ENCODE measurements around the gene PRKCA.

PRKCA gene

GRCh38 chr17:66834919-66835454 is 532.6 kb downstream of the PRKCA start, which contains the start of gene CACNG5:
CACNG5 (plus strand) TSS chr17:66835117; CDS start chr17:66877333, 42,216 bp downstream.
- DNase-seq (ENCODE audit: low spot score) (no peak), ATAC-seq (ENCODE audit: low read depth) (peak; percentile 45; the same call in 1 of the 3 replicates)
- TF ChIP-seq CTCF (IDR thresholded peaks at IDR 0.05; ENCODE audit: poor library complexity, severe bottlenecking) = no peak
- no peak within 1 kb of the TSS for H3K27ac ChIP-seq (ENCODE audit: poor library complexity, severe bottlenecking)
- peaks cover 45% of the 10 kb centered on the region for H3K27me3 ChIP-seq (ENCODE audit: insufficient read depth, poor library complexity, severe bottlenecking)
- H3K36me3 ChIP-seq (ENCODE audit: low read depth) = no peaks in the 10 kb centered on the region
- no peaks in the 10 kb centered on the region for H3K9me3 ChIP-seq (ENCODE audit: severe bottlenecking)
- H3K4me1 ChIP-seq (ENCODE audit: insufficient read depth, poor library complexity, severe bottlenecking) = no peaks in the 10 kb centered on the region
- H3K4me3 ChIP-seq (ENCODE audit: severe bottlenecking) = no peak within 1 kb of the TSS

GRCh38 chr17:66835476-66835875 is 533.1 kb downstream of the PRKCA start:
- Histone ChIP-seq H3K4me3 (ENCODE audit: severe bottlenecking) (no peak overlapping the region), H3K27ac (ENCODE audit: poor library complexity, severe bottlenecking) (no peak overlapping the region), H3K9me3 (ENCODE audit: severe bottlenecking) (no peaks in the 10 kb centered on the region), H3K4me1 (ENCODE audit: insufficient read depth, poor library complexity, severe bottlenecking) (no peaks in the 10 kb centered on the region), H3K27me3 (ENCODE audit: insufficient read depth, poor library complexity, severe bottlenecking) (peaks cover 44% of the 10 kb centered on the region), H3K36me3 (ENCODE audit: low read depth) (no peaks in the 10 kb centered on the region)
- DNase-seq (ENCODE audit: low spot score) = no peak
- ATAC-seq (ENCODE audit: low read depth) = no peak
- no peak for TF ChIP-seq CTCF (IDR thresholded peaks at IDR 0.05; ENCODE audit: poor library complexity, severe bottlenecking)

- ATAC-seq (ENCODE audit: low read depth) (no peak; the same call in 2 of the 3 replicates), DNase-seq (ENCODE audit: low spot score) (no peak)
- Histone ChIP-seq H3K27ac (ENCODE audit: poor library complexity, severe bottlenecking) (no peak overlapping the region), H3K4me3 (ENCODE audit: severe bottlenecking) (no peak overlapping the region), H3K4me1 (ENCODE audit: insufficient read depth, poor library complexity, severe bottlenecking) (no peaks in the 10 kb centered on the region), H3K27me3 (ENCODE audit: insufficient read depth, poor library complexity, severe bottlenecking) (peaks cover 46% of the 10 kb centered on the region), H3K36me3 (ENCODE audit: low read depth) (no peaks in the 10 kb centered on the region), H3K9me3 (ENCODE audit: severe bottlenecking) (no peaks in the 10 kb centered on the region)
- TF ChIP-seq CTCF (IDR thresholded peaks at IDR 0.05; ENCODE audit: poor library complexity, severe bottlenecking) = no peak
Measured at GRCh38 chr17:66836063-66837005, 533.9 kb downstream of the PRKCA start.

GRCh38 chr17:66837226-66837625 is 534.8 kb downstream of the PRKCA start:
- DNase-seq (ENCODE audit: low spot score) = no peak
- no peaks in the 10 kb centered on the region for H3K36me3 ChIP-seq (ENCODE audit: low read depth)
- H3K4me3 ChIP-seq (ENCODE audit: severe bottlenecking) = no peak overlapping the region
- no peaks in the 10 kb centered on the region for H3K9me3 ChIP-seq (ENCODE audit: severe bottlenecking)
- no peak for ATAC-seq (ENCODE audit: low read depth)
- peaks cover 46% of the 10 kb centered on the region for H3K27me3 ChIP-seq (ENCODE audit: insufficient read depth, poor library complexity, severe bottlenecking)
- H3K27ac ChIP-seq (ENCODE audit: poor library complexity, severe bottlenecking) = no peak overlapping the region
- TF ChIP-seq CTCF (IDR thresholded peaks at IDR 0.05; ENCODE audit: poor library complexity, severe bottlenecking) = no peak
- no peaks in the 10 kb centered on the region for H3K4me1 ChIP-seq (ENCODE audit: insufficient read depth, poor library complexity, severe bottlenecking)

Measured in RWPE2 (cell line).